ENCODE results near the gene WWP2. TPM values are rescaled to one million over a fixed set of nuclear protein-coding genes. Genes with fewer than 3 reads are reported as not detected.
"Not testable (repeated sequence)": the region's sequence is repeated elsewhere in the genome, so short reads cannot be mapped to it uniquely, and the experiment has no call there.

WWP2 gene
- total RNA-seq, 2 donors from 2014 or later, result 73.2 to 102 TPM

- H3K27me3 ChIP-seq; H3K36me3 ChIP-seq; H3K4me1 ChIP-seq; H3K4me3 ChIP-seq; H3K27ac ChIP-seq; DNase-seq; H3K9ac ChIP-seq (ENCODE audit: low read depth in 2 of 2, low read length in 2 of 2); intact Hi-C loops (cut with DNase I); H3K9me3 ChIP-seq: not testable (repeated sequence)
These were observed 190.6 kb downstream of the WWP2 start for GRCh38 chr16:69952572-69953355.

GRCh38 chr16:69954241-69954640 lies 192.1 kb downstream of the WWP2 start:
- H3K9me3 ChIP-seq; H3K27ac ChIP-seq; H3K4me3 ChIP-seq; H3K27me3 ChIP-seq; H3K9ac ChIP-seq (ENCODE audit: low read depth in 2 of 2, low read length in 2 of 2); DNase-seq; intact Hi-C loops (cut with DNase I); H3K4me1 ChIP-seq; H3K36me3 ChIP-seq: not testable (repeated sequence)

- H3K27ac ChIP-seq; H3K27me3 ChIP-seq; H3K4me1 ChIP-seq; H3K9me3 ChIP-seq; H3K4me3 ChIP-seq; DNase-seq; H3K36me3 ChIP-seq; intact Hi-C loops (cut with DNase I); H3K9ac ChIP-seq (ENCODE audit: low read depth in 2 of 2, low read length in 2 of 2): not testable (repeated sequence)
These were observed 201.2 kb downstream of the WWP2 start for GRCh38 chr16:69963312-69963711.

GRCh38 chr16:69964960-69965660 lies 203.0 kb downstream of the WWP2 start:
- H3K9ac ChIP-seq (ENCODE audit: low read depth in 2 of 2, low read length in 2 of 2), result peak overlapping the region in 1 of 2 donors; percentile 50
- H3K36me3 ChIP-seq; H3K9me3 ChIP-seq; H3K27me3 ChIP-seq; H3K4me1 ChIP-seq; DNase-seq; intact Hi-C loops (cut with DNase I): not testable (repeated sequence)
- H3K27ac ChIP-seq, result peak overlapping the region; percentile 44
- peak overlapping the region; percentile 59 for H3K4me3 ChIP-seq

GRCh38 chr16:69965661-69966054 lies 203.5 kb downstream of the WWP2 start:
- H3K9me3 ChIP-seq; intact Hi-C loops (cut with DNase I); H3K36me3 ChIP-seq; H3K4me1 ChIP-seq; H3K27me3 ChIP-seq; H3K27ac ChIP-seq; DNase-seq; H3K9ac ChIP-seq (ENCODE audit: low read depth in 2 of 2, low read length in 2 of 2): not testable (repeated sequence)
- peak overlapping the region; percentile 59 for H3K4me3 ChIP-seq

- intact Hi-C loops (cut with DNase I); DNase-seq; H3K36me3 ChIP-seq; H3K4me3 ChIP-seq; H3K4me1 ChIP-seq; H3K27me3 ChIP-seq; H3K27ac ChIP-seq; H3K9ac ChIP-seq (ENCODE audit: low read depth in 2 of 2, low read length in 2 of 2); H3K9me3 ChIP-seq: not testable (repeated sequence)
These were observed 205.6 kb downstream of the WWP2 start for GRCh38 chr16:69967688-69968087.

- H3K4me1 ChIP-seq; intact Hi-C loops (cut with DNase I); H3K9me3 ChIP-seq; H3K36me3 ChIP-seq; DNase-seq; H3K4me3 ChIP-seq; H3K27ac ChIP-seq; H3K27me3 ChIP-seq; H3K9ac ChIP-seq (ENCODE audit: low read depth in 2 of 2, low read length in 2 of 2): not testable (repeated sequence)
These were observed 206.0 kb downstream of the WWP2 start for GRCh38 chr16:69968125-69968524.

GRCh38 chr16:69969657-69970056 lies 207.5 kb downstream of the WWP2 start:
- H3K4me3 ChIP-seq; H3K4me1 ChIP-seq; H3K27me3 ChIP-seq; H3K9ac ChIP-seq (ENCODE audit: low read depth in 2 of 2, low read length in 2 of 2); intact Hi-C loops (cut with DNase I); H3K27ac ChIP-seq; H3K9me3 ChIP-seq; DNase-seq; H3K36me3 ChIP-seq: not testable (repeated sequence)

- H3K27me3 ChIP-seq; H3K4me1 ChIP-seq; H3K27ac ChIP-seq; H3K9ac ChIP-seq (ENCODE audit: low read depth in 2 of 2, low read length in 2 of 2); intact Hi-C loops (cut with DNase I); H3K36me3 ChIP-seq; DNase-seq; H3K9me3 ChIP-seq; H3K4me3 ChIP-seq: not testable (repeated sequence)
These were observed 210.0 kb downstream of the WWP2 start for GRCh38 chr16:69972120-69972519.

- H3K36me3 ChIP-seq; H3K9ac ChIP-seq (ENCODE audit: low read depth in 2 of 2, low read length in 2 of 2); H3K9me3 ChIP-seq; H3K4me3 ChIP-seq; H3K27ac ChIP-seq; H3K27me3 ChIP-seq; H3K4me1 ChIP-seq; DNase-seq; intact Hi-C loops (cut with DNase I): not testable (repeated sequence)
These were observed 210.8 kb downstream of the WWP2 start for GRCh38 chr16:69972935-69973334.

- H3K9ac ChIP-seq (ENCODE audit: low read depth in 2 of 2, low read length in 2 of 2); H3K9me3 ChIP-seq; H3K4me1 ChIP-seq; H3K4me3 ChIP-seq; H3K27ac ChIP-seq; H3K27me3 ChIP-seq; H3K36me3 ChIP-seq; DNase-seq; intact Hi-C loops (cut with DNase I): not testable (repeated sequence)
These were observed 223.1 kb downstream of the WWP2 start for GRCh38 chr16:69985196-69985595.
